Measurements from ENCODE around the gene SUSD6.
A peak's percentile ranks its signal among the peaks of the same experiment; 100 is the strongest.
"Not testable (repeated sequence)": the region's sequence is repeated elsewhere in the genome, so short reads cannot be mapped to it uniquely, and the experiment has no call there.

The SUSD6 gene

GRCh38 chr14:69587389-69587788 lies 24.0 kb upstream of the SUSD6 start:
- H4K20me1 ChIP-seq = no peaks in the 10 kb centered on the region
- peaks cover 5% of the 10 kb centered on the region; the same call in 1 of the 2 replicates for H3K9me3 ChIP-seq
- H3K27ac ChIP-seq = no peak overlapping the region
- H3K36me3 ChIP-seq = no peaks in the 10 kb centered on the region
- H3K27me3 ChIP-seq = no peaks in the 10 kb centered on the region
- H3K9ac ChIP-seq = no peak overlapping the region
- TF ChIP-seq Cebpa-rat (IDR thresholded peaks at IDR 0.05) = no peak
- no peak overlapping the region for H3K4me3 ChIP-seq
- peaks cover 9% of the 10 kb centered on the region for H3K4me1 ChIP-seq
- no peak overlapping the region for H3K4me2 ChIP-seq

GRCh38 chr14:69591317-69591716 lies 20.1 kb upstream of the SUSD6 start:
- H3K4me3 ChIP-seq = no peak overlapping the region
- no peak overlapping the region for H3K4me2 ChIP-seq
- no peak overlapping the region for H3K9ac ChIP-seq
- H3K27ac ChIP-seq = no peak overlapping the region
- H3K9me3 ChIP-seq = no peaks in the 10 kb centered on the region
- no peaks in the 10 kb centered on the region for H3K27me3 ChIP-seq
- no peaks in the 10 kb centered on the region for H3K36me3 ChIP-seq
- no peaks in the 10 kb centered on the region for H4K20me1 ChIP-seq
- no peak for TF ChIP-seq Cebpa-rat (IDR thresholded peaks at IDR 0.05)
- peaks cover 18% of the 10 kb centered on the region for H3K4me1 ChIP-seq

- H3K4me3 ChIP-seq = no peak overlapping the region
- H3K9ac ChIP-seq = no peak overlapping the region
- H3K4me2 ChIP-seq = peak overlapping the region; percentile 42
- H3K36me3 ChIP-seq = no peaks in the 10 kb centered on the region
- no peaks in the 10 kb centered on the region for H3K27me3 ChIP-seq
- TF ChIP-seq Cebpa-rat (IDR thresholded peaks at IDR 0.05) = no peak
- H3K27ac ChIP-seq = no peak overlapping the region
- H3K4me1 ChIP-seq = peaks cover 13% of the 10 kb centered on the region
- H3K9me3 ChIP-seq = no peaks in the 10 kb centered on the region
- H4K20me1 ChIP-seq = no peaks in the 10 kb centered on the region
These were observed 18.2 kb upstream of the SUSD6 start for GRCh38 chr14:69593018-69593677.

- peaks cover 13% of the 10 kb centered on the region for H3K4me1 ChIP-seq
- H3K27me3 ChIP-seq = no peaks in the 10 kb centered on the region
- H3K4me3 ChIP-seq = no peak overlapping the region
- no peak for TF ChIP-seq Cebpa-rat (IDR thresholded peaks at IDR 0.05)
- H3K27ac ChIP-seq = no peak overlapping the region
- no peaks in the 10 kb centered on the region for H3K9me3 ChIP-seq
- no peak overlapping the region for H3K9ac ChIP-seq
- H4K20me1 ChIP-seq = no peaks in the 10 kb centered on the region
- H3K36me3 ChIP-seq = no peaks in the 10 kb centered on the region
- H3K4me2 ChIP-seq = no peak overlapping the region
These were observed 16.6 kb upstream of the SUSD6 start for GRCh38 chr14:69594846-69595245.

GRCh38 chr14:69595336-69595735 lies 16.1 kb upstream of the SUSD6 start:
- TF ChIP-seq Cebpa-rat (IDR thresholded peaks at IDR 0.05) = no peak
- H3K9me3 ChIP-seq = no peaks in the 10 kb centered on the region
- H3K27me3 ChIP-seq = no peaks in the 10 kb centered on the region
- no peaks in the 10 kb centered on the region for H3K36me3 ChIP-seq
- H3K4me1 ChIP-seq = peaks cover 13% of the 10 kb centered on the region
- no peak overlapping the region for H3K4me3 ChIP-seq
- H3K4me2 ChIP-seq = no peak overlapping the region
- H3K27ac ChIP-seq = no peak overlapping the region
- no peaks in the 10 kb centered on the region for H4K20me1 ChIP-seq
- no peak overlapping the region for H3K9ac ChIP-seq

- H3K36me3 ChIP-seq, H3K9ac ChIP-seq, H3K27ac ChIP-seq, H3K27me3 ChIP-seq, H3K4me1 ChIP-seq, H4K20me1 ChIP-seq, H3K4me3 ChIP-seq, H3K4me2 ChIP-seq, H3K9me3 ChIP-seq: not testable (repeated sequence)
These were observed 12.0 kb upstream of the SUSD6 start for GRCh38 chr14:69599431-69599830.

GRCh38 chr14:69600304-69600891 lies 11.0 kb upstream of the SUSD6 start:
- no peak overlapping the region for H3K4me2 ChIP-seq
- H3K4me3 ChIP-seq = no peak overlapping the region
- H4K20me1 ChIP-seq = no peaks in the 10 kb centered on the region
- no peaks in the 10 kb centered on the region for H3K9me3 ChIP-seq
- H3K27ac ChIP-seq = no peak overlapping the region
- no peaks in the 10 kb centered on the region for H3K36me3 ChIP-seq
- no peak overlapping the region for H3K9ac ChIP-seq
- TF ChIP-seq Cebpa-rat (IDR thresholded peaks at IDR 0.05) = no peak
- H3K27me3 ChIP-seq = no peaks in the 10 kb centered on the region
- no peaks in the 10 kb centered on the region for H3K4me1 ChIP-seq

GRCh38 chr14:69605738-69606137 lies 5.7 kb upstream of the SUSD6 start:
- no peaks in the 10 kb centered on the region for H3K36me3 ChIP-seq
- H3K4me3 ChIP-seq = no peak overlapping the region
- no peak overlapping the region for H3K9ac ChIP-seq
- H3K4me2 ChIP-seq = no peak overlapping the region
- TF ChIP-seq Cebpa-rat (IDR thresholded peaks at IDR 0.05) = no peak
- no peaks in the 10 kb centered on the region for H4K20me1 ChIP-seq
- no peaks in the 10 kb centered on the region for H3K9me3 ChIP-seq
- peaks cover 14% of the 10 kb centered on the region for H3K4me1 ChIP-seq
- H3K27me3 ChIP-seq = no peaks in the 10 kb centered on the region
- no peak overlapping the region for H3K27ac ChIP-seq

- no peak overlapping the region for H3K4me2 ChIP-seq
- no peak for TF ChIP-seq Cebpa-rat (IDR thresholded peaks at IDR 0.05)
- H4K20me1 ChIP-seq = no peaks in the 10 kb centered on the region
These were observed 4.9 kb upstream of the SUSD6 start for GRCh38 chr14:69606258-69607184.

More at GRCh38 chr14:69606258-69607184, 4.9 kb upstream of the SUSD6 start:
- Histone ChIP-seq H3K4me1 (peaks cover 17% of the 10 kb centered on the region), H3K9me3 (no peaks in the 10 kb centered on the region), H3K4me3 (no peak overlapping the region), H3K27me3 (no peaks in the 10 kb centered on the region), H3K36me3 (no peaks in the 10 kb centered on the region), H3K9ac (no peak overlapping the region), H3K27ac (no peak overlapping the region)

Data from BLaER1 (cell line).